HG03520 (cell line): ENCODE measurements around the gene ZDHHC14.
"Not testable (repeated sequence)": the region's sequence is repeated elsewhere in the genome, so short reads cannot be mapped to it uniquely, and the experiment has no call there.

ENCODE experiments used
- ATAC-seq: cut with Tn5 transposase; IDR thresholded peaks from one replicate; pipeline ENCODE4 v1.9.1; 2021; ENCODE audit warnings: mild to moderate bottlenecking, moderate library complexity; ENCODE audit not compliant: unreplicated experiment

Gene ZDHHC14

DNA sequence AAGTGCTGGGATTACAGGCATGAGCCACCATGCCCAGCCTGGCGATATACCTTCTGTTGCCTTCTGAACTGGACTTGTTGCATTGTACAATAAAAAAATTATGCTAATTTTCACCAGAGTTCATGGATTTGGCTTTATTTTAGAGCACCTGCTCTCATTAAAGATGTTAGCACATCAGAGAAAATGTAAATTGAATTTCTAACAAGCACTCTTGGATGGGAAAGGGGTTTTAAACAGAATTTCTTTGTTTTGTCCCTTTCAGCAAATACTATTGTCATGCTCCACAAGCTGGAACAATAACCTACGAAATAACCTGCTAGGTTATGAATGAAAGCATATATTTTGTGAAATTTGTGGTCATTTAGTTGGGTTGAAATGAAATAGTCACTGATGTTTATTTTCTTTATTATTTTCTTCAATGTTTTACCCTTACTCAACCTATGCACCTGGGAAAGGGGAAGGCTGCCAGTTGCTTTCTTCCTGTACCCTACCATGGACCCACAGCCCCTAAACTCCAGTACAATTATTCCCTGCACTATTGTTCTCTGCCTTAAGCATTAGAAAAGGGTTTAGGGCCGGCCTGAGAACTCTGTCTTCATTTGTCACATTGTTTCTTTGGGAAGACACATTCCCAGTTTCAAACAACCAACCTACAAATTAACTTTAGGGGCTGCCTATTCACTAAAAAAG is 22.2 kb downstream of the ZDHHC14 start:
- ATAC-seq = no peak

DNA sequence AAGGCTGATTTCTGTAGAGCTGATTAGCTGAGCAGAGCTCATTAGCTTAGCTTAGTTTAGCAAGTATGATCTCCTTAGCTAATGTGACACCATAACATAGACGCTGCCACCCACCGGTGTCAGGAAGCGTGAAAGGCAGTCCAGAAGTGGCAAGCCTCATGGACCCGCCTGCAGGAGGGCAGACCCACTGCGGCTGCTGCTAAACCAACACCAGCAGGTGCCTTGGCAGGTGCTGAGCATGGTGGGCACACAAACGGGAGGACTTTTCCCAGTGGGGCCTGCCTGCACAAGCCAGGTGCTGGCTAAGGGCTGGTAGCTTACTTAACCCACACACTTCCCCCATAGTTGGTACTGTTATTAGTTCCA is 22.7 kb downstream of the ZDHHC14 start:
- ATAC-seq = no peak

DNA sequence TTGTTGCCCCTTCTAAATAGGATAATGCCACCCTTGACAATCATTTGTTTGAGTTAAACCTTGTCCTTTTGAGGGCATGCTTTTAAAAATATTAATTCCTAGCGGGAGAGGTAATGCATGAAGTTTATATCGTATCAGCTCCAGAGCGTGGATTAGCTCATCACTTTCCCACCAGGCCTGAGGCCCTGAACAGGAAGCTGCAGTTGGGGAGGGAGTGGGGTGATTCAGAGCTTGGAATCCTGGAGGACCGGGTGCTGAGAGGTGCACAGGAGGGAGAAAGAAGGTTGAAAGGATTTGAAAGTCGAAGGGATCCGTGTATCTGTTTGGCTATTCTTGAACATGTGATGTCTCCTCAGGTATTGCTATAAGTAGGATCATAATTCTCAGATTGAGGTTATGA is 25.0 kb downstream of the ZDHHC14 start:
- no peak for ATAC-seq

DNA sequence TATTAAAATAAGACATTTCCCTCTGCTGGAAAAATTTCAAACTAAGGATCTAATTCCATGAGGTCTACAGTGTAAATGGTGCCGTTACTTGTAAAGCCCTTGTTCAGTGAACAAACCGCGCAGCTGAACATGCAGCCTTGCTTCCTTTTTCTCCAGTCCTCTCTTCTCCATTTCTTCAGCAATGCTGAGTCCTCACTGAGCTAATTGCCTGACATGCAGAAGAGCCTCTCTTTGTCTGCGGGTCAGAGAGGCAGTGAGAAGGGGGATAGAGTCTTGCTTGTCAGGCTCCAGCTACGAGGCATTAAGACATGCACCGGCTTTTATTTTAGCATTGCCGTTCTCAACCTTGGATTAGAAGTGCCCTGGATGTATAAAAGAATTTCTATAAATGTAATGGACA is 25.7 kb downstream of the ZDHHC14 start:
- ATAC-seq = no peak

DNA sequence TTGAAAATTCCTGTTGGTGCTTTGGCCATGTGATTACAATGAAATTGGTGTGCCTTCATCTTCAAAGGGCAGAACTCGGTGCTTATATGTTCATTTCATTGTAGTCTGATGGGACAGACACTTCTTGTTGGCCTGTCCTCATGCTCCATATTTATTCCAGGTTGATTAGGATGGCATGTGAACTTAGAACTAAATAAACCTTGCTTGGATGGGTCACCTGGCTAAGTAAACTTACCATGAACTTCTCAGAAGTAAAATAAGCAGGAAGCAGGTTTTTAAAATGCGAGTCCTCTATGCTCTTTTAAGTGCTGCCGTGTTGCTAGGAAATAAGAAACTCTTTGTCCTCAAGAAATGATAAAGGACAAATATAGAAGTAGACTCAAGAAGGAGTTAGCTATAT is 26.7 kb downstream of the ZDHHC14 start:
- ATAC-seq = no peak

DNA sequence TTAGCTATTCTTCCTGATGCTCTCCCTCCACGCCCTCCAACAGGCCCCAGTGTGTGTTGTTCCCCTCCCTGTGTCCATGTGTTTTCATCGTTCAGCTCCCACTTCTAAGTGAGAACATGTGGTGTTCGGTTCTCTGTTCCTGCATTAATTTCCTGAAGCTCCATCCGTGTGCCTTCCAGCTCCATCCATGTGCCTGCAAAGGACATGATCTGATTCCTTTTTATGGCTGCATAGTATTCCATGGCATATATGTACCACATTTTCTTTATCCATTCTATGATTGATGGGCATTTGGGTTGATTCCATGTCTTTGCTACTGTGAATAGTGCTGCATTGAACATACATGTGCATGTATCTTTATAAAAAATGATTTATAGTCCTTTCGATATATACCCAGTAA is 27.4 kb downstream of the ZDHHC14 start:
- ATAC-seq = not testable (repeated sequence)

DNA sequence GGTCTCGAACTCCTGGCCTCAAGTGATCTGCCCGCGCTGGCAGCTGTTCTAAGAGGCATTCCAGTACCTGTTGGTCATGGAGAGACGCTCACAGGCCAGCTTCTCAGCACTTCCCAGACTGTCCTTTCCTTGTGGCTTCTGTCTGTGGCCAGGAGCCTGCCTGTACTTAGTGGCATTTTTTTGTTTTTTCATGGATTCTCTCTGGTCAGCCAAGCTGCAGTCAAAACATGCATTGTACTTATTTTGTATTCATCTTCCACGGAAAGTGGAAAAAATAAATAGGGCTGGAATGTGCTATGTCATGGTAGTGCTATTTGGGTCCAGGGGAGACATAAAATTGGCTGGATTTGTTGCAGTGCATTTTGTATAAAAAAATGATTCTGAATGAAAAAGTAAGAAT is 29.1 kb downstream of the ZDHHC14 start:
- ATAC-seq = no peak

DNA sequence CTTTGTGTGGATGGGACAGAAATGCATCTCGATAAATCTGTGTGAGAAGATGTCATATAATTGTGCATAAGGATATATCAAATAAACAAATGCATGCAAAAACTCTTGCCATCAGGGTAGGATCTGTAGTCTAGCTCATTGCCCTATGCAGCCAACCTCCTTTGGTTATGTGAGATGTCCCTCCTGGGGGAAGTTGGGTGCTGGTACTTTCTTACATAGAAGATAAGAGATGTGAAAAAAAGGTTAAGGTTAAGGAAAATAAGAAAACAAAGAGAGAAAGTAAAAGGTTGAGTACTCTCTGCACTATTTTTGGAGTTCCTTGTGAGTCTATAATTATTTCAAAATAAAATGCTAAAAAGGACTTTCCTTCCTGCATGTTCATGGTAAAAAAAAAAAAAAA is 30.4 kb downstream of the ZDHHC14 start:
- ATAC-seq = no peak

DNA sequence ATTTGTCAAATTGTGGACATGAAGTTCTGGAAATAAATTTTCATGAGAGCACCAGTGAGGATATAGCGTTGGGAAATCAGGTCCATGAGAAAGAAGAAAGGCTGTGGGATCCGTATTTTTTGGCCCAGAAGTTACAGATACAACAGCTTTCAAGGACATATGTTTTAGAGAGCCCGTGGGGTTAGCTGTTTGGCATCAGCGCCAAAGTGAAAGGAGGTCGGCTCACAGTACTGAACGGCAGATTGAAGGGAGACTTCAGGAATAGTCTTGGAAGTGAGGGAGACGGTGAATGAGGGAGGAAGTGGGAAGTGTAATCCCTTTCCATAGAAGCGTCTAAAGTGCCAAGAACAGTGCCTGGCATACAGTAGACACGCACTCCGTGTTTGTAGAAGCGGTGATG is 31.8 kb downstream of the ZDHHC14 start:
- no peak for ATAC-seq

DNA sequence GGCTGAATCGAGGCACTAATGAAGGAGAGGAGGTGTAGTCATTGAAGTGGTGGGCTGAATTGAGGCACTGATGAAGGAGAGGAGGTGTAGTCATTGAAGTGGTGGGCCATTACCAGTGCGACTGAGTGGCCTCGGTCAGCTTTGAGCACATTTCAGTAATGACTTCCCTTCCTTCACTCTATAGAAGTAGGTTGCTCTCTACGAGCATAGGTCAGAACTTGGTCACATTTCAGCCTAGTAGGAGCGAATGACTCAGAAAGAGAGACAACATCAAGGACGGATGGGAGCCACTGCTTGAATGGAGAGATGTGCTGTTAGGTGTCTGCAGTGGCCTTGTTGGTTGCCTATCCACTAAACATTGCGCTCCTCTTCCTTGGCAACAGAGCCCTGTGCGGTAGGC is 39.5 kb downstream of the ZDHHC14 start:
- ATAC-seq = no peak

DNA sequence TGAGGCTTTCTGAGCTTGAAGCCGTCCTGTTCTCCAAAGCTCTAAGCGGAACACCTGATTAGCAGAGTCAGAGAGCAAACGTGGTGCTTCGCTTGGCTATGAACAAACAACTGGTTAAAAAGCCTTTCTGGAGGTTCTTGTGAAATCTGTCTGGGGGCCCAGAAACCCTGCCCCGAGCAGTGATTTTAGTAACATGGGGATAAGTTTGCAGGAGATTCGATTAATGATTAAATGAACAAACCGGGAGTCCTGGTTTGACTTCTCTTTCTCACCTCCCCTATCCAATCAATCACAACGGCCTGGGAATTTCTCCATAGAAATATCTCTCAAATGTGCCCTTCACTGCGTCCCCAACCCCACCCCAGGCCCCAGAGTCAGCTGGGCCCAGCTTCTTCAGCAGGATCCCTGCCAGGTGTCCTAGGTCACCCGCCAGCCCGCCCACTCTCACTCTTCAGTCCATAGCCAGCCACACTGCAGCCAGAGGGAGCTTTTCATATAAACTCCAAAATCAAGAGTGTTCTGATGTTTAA is 43.6 kb downstream of the ZDHHC14 start:
- ATAC-seq = no peak

DNA sequence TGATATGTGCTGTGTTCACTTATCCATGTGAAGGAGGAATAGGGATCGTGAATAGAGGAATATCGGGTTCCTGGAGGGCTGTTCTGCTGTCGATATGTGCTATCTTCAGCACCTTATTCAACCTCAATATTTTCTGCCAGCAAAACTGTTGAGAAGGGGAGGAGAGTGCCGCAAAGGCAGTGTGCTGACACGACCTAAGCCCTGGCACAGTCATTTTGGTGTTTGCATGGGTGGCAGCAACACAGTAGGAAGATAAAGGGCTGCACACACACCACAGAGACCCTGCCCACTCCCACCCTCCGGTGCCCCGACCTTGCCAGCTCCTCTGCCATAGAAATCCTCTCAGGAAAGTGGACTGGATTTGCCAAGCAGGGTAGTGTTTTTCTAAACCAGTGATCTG is 47.0 kb downstream of the ZDHHC14 start:
- no peak for ATAC-seq

DNA sequence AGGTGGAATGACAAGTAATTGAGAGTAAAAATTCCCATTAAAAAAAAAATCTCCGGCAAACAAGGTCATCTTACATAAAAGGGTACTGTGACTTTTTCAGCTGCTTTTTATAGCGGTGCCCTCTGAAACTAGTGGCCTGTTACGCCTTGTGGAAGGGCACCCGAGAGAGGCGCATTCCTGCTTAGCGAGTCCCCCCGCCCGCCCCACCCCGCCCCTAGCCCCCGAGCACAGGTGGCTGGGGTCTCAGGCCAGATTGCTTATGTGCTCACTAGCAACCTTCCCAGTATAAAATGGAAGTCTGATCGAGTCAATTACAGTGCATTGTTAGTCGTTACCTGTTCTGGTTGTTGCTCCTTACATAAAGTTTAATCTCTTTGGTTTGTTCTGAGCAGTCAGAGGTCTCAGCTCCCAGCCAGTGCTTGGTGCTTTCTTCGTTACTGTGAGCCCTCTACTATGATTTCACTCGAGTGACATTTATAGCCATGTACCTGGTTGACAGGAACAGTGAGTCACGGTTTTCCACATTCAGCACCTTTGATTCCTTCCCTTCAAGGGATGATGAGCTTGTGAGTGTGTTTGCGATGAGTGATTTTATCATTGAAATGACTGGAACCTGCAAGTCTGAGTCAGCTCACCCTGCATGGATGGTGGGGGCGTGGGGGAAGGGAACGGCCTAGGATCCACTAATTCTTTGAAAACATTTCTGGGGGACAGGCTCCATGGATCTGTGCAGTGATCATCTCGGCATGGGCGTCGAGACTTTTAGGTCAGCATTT is 47.6 kb downstream of the ZDHHC14 start:
- ATAC-seq = no peak

DNA sequence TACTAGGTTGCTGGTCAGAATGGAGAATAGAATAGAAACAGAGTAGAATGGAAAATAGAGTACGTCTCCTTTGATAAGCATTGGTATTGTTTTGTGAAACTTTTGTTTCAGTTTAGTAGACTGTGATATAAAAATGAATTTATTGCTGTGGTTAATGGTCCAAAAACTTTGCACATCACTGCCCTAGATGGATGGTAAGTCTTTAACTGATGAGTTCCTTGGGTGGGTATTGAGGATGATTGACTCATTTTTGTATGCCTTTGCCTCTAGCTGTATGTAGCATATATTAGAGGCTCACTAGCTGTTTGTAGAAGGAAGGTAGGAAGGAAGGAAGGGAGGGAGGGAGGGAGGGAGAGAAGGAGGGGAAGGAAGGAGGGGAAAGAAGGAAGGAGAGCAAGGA is 48.3 kb downstream of the ZDHHC14 start:
- ATAC-seq = no peak

DNA sequence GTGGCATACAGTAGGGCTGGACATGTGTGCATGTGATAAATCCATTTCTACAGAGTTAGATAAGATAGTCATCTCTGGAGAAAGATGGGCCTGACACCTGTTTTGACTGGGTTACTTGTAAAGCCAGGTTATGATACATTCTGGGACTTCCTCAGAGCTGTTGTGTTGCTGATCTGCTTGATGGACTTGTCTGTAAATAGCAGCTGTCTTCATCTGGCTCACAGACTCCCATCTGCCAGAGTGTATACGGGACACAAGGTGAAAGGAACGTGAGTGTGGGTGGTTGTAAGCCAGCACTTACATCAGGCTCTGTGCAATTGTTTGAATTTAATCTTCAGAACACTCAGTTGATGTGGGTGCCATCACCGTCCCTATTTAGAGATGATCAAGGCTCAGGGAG is 49.8 kb downstream of the ZDHHC14 start:
- no peak for ATAC-seq

DNA sequence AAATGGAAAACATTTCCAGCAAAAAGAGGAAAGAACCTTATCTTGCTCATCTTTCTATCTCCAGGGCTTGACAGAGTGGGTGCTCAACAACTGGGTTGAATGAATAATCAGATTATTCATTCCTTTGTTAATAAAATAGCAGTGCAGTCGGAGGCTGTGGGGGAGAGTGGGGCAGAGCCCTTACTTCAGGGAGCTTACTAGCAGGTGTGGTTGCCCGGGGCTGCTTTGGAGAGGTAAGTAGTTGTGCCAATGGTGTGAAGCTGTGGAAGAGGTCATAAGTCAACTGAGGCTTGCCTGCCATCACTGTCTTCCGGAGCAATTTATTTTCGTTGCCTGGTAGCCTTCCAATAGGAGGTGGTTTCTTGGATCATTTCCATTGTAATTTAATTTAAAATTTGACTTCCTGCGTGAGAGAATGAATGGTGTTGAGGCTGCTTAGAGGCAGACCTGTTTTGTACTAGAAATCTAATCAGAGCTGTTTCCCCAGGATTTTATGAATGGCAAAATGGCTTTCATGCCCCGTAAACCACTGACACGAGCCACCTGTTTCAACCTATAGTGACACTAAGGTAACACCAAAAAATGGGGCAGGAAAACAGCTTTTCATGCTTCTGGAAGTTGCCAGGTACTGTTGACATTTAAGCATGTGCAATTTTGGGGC is 51.4 kb downstream of the ZDHHC14 start:
- ATAC-seq = no peak

DNA sequence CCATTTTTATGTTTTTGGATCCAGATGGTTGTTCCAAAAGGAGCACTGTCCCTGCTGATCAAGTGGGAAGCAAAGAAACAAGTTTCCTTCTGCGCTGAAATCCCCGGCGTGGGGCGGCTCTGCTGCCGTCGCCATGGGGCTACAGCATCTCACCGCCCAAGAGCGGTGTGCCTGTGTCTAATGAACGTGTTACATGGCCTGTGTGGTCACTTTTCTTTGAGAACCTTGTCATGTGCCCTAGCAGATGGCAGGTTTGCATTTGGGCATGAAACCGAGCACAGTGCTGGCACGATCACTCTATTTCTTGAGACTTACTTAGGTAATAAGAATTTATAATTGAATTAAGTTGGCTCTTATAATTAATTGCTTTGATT is 51.9 kb downstream of the ZDHHC14 start:
- no peak for ATAC-seq

DNA sequence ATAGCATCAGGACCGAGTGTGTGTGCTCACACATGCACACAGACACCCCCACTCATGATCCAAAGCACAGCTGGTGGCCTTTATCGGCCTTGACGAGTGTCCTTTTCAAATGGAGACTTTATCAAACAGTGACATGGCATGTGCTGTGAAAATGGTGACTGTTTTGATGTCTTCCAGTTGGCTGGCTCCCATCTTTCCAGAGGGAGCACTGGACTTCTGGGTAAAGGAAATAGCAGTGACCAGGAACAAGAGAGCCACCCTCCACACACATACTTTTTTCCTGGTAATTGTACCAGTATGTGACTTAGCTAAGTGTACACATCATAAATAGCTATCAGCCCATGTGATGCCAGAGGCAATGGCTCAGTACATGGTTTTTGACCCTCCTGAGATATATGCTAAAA is 52.7 kb downstream of the ZDHHC14 start:
- no peak for ATAC-seq

DNA sequence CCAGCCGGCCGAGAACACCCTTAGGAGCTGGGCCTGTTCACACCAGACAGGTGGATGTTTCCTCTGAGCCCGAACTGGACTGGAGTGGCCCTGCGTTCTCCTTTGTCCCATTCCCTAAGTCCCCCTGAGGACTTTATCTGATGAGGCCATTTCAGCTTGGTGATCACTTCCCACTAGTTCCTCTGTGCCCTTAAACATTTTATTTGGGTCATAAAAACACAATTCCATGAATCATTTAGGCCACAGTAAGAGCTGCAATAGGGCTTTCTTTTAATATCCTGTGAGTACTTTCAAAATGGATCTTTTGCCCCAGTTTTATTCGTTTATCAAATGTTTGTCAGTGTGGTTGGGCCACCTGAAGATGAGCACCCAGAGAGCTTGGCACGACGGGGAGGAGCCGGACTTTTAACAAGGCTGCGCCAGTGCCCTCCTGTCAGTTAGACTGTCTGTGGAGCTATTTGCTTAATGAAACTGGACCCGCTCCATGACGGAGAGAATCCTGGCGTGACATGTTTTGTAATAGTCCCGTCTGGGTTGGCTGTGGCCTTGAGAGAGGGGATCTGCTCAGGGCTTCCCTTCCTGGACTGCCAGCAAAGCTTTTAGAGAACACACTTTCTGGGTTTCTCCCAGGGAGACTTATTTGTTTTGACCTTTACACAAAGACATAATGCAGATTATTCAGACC is 53.5 kb downstream of the ZDHHC14 start:
- no peak for ATAC-seq

DNA sequence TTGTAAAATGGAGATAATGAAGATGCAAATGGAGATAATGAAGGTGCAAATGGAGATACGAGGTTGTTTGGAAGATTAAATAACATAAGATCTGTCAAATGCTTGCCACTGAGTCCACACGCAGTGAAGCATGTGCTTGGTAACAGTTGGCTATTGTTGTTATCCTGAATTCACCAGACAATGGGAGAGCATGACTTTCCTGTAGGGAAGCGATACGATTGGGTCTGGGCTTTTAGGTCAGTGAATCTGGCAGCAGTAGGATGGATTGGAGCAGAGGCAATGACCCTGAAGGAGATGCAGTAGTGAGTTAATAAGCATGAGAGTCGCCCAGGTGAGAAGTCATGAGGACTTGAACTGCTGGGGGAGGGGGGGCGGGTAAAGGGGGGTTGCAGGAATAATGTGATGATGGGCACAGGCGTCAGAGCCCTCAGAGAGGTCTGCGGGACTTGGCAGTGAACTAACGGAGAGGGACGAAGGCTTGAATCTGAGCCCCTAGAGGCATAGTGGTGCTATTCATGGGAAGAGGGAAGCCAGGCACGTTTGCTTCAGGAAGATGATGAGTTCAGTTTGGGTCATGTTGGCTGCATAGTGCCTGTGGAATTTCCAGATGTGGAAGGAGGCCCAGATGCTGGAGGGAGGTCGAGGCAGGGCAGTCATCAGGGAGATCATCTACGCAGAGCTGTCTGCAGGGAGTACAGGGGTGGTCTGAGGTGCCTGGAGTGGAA is 55.4 kb downstream of the ZDHHC14 start:
- no peak for ATAC-seq

DNA sequence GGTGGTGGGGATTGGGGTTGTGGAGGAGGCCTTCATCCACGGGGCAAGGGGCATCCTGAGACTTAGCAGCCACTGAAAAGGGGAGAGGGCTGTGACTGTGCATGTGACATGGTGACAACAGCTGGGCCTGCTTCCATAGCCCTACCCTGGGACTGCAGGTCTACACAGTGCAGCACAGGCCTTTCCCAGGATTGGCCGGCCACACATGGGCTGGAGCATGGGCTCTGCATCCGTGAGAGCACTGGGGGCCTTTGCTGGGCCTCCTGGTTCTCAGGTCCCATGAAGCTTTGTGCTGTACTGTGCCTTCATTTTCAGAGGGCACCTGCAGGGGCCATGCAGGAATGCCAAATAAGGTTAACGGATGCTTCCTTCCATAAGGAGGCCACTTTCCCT is 56.0 kb downstream of the ZDHHC14 start:
- ATAC-seq = no peak
